GM23338 (cell line): ENCODE results near the gene ABCC5.

Experiments
- CREB1 ChIP-seq: fragments of 250-450 bp; sonication (Bioruptor Pico); IDR thresholded peaks from 2 replicates; pipeline ENCODE4 v1.5.0; 2020; ENCODE audit warnings: low read depth, mild to moderate bottlenecking, moderate library complexity
- EZH2 ChIP-seq: fragments of 200-600 bp; sonication (generic); IDR thresholded peaks from one replicate; pipeline ENCODE4 v1.8.0; 2017; ENCODE audit warnings: antibody characterized with exemption, mild to moderate bottlenecking, low read depth; ENCODE audit not compliant: unreplicated experiment
- TF ChIP-seq, protein P1 (sequence below), 2 experiments: fragments of 200-600 bp in 1 of 2; sonication (generic) in 1 of 2; conservative IDR thresholded peaks; 2 replicates each; pipeline versions ENCODE4 v1.5.1 to v1.6.1; 2016 to 2017; ENCODE audit warnings: antibody characterized with exemption in 2 of 2, low read depth in 2 of 2, mild to moderate bottlenecking in 2 of 2, moderate library complexity in 1 of 2
- TF ChIP-seq, protein P2 (sequence below): IDR thresholded peaks from one replicate; pipeline ENCODE4 v1.6.1; 2018; ENCODE audit warnings: antibody characterized with exemption; ENCODE audit not compliant: unreplicated experiment
- TF ChIP-seq, protein P3 (sequence below): IDR thresholded peaks from 2 replicates; pipeline ENCODE4 v1.6.1; 2016; ENCODE audit warnings: antibody characterized with exemption

DNA sequence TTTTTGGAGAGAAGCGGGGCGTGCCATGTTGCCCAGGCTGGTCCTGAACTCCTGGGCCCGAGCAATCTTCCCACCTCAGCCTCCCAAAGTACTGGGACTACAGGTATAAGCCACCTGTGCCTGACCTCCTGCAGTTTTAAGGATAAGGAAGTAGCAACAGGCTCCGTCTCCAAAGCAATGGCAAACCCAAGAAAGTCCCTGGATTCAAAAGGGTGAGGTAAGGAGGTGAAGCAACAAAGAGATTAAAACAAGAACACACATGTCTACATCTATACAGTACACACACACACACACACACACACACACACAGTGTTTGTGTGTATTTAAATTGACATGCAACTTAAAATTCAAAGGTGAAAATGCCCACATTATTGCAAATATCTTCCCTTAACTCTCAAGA lies 58.9 kb downstream of the ABCC5 start:
- TF ChIP-seq, protein P1, sequence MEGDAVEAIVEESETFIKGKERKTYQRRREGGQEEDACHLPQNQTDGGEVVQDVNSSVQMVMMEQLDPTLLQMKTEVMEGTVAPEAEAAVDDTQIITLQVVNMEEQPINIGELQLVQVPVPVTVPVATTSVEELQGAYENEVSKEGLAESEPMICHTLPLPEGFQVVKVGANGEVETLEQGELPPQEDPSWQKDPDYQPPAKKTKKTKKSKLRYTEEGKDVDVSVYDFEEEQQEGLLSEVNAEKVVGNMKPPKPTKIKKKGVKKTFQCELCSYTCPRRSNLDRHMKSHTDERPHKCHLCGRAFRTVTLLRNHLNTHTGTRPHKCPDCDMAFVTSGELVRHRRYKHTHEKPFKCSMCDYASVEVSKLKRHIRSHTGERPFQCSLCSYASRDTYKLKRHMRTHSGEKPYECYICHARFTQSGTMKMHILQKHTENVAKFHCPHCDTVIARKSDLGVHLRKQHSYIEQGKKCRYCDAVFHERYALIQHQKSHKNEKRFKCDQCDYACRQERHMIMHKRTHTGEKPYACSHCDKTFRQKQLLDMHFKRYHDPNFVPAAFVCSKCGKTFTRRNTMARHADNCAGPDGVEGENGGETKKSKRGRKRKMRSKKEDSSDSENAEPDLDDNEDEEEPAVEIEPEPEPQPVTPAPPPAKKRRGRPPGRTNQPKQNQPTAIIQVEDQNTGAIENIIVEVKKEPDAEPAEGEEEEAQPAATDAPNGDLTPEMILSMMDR (conservative IDR thresholded peaks at IDR 0.05; ENCODE audit: low read depth in 2 of 2): no peak
- no peak for TF ChIP-seq EZH2
- TF ChIP-seq, protein P2, sequence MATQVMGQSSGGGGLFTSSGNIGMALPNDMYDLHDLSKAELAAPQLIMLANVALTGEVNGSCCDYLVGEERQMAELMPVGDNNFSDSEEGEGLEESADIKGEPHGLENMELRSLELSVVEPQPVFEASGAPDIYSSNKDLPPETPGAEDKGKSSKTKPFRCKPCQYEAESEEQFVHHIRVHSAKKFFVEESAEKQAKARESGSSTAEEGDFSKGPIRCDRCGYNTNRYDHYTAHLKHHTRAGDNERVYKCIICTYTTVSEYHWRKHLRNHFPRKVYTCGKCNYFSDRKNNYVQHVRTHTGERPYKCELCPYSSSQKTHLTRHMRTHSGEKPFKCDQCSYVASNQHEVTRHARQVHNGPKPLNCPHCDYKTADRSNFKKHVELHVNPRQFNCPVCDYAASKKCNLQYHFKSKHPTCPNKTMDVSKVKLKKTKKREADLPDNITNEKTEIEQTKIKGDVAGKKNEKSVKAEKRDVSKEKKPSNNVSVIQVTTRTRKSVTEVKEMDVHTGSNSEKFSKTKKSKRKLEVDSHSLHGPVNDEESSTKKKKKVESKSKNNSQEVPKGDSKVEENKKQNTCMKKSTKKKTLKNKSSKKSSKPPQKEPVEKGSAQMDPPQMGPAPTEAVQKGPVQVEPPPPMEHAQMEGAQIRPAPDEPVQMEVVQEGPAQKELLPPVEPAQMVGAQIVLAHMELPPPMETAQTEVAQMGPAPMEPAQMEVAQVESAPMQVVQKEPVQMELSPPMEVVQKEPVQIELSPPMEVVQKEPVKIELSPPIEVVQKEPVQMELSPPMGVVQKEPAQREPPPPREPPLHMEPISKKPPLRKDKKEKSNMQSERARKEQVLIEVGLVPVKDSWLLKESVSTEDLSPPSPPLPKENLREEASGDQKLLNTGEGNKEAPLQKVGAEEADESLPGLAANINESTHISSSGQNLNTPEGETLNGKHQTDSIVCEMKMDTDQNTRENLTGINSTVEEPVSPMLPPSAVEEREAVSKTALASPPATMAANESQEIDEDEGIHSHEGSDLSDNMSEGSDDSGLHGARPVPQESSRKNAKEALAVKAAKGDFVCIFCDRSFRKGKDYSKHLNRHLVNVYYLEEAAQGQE: no peak
- TF ChIP-seq CREB1 (CRISPR knock-in tag): no peak
- TF ChIP-seq, protein P3, sequence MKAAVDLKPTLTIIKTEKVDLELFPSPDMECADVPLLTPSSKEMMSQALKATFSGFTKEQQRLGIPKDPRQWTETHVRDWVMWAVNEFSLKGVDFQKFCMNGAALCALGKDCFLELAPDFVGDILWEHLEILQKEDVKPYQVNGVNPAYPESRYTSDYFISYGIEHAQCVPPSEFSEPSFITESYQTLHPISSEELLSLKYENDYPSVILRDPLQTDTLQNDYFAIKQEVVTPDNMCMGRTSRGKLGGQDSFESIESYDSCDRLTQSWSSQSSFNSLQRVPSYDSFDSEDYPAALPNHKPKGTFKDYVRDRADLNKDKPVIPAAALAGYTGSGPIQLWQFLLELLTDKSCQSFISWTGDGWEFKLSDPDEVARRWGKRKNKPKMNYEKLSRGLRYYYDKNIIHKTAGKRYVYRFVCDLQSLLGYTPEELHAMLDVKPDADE: no peak
